Measurements from ENCODE around the gene FYCO1.

FYCO1 gene

GRCh38 chr3:46012246-46012645, 16.6 kb upstream of the FYCO1 start:
- TF ChIP-seq EZH2phosphoT487 (IDR thresholded peaks at IDR 0.05; ENCODE audit: borderline replicate concordance) (no peak), CTCF (conservative IDR thresholded peaks at IDR 0.05; ENCODE audit: low read length) (no peak)
- Histone ChIP-seq H3K79me2 (ENCODE audit: insufficient read depth, low read length) (no peaks in the 10 kb centered on the region), H3K36me3 (ENCODE audit: insufficient read depth, low read length) (no peaks in the 10 kb centered on the region), H2AFZ (ENCODE audit: low read length) (no peak overlapping the region), H4K20me1 (ENCODE audit: insufficient read depth, low read length, poor library complexity, severe bottlenecking) (no peaks in the 10 kb centered on the region), H3F3A (ENCODE audit: low read depth) (no peaks in the 10 kb centered on the region), H3K9me3 (ENCODE audit: insufficient read depth, low read depth, low read length) (no peaks in the 10 kb centered on the region), H3K27me3 (ENCODE audit: insufficient read depth, low read length, poor library complexity, severe bottlenecking) (no peaks in the 10 kb centered on the region), H3K4me3 (ENCODE audit: low read length, poor library complexity, severe bottlenecking) (no peak overlapping the region), H3K9me2 (replicated peaks; ENCODE audit: low read depth, low read length) (no peaks in the 10 kb centered on the region), H3K9ac (ENCODE audit: low read depth, low read length, poor library complexity, severe bottlenecking) (no peak overlapping the region), H3K4me1 (ENCODE audit: insufficient read depth, low read length, poor library complexity, severe bottlenecking) (no peaks in the 10 kb centered on the region), H3K4me2 (ENCODE audit: low read depth, low read length, poor library complexity, severe bottlenecking) (no peak overlapping the region)

GRCh38 chr3:46010519-46011113, 15.0 kb upstream of the FYCO1 start:
- Histone ChIP-seq H3K36me3 (ENCODE audit: insufficient read depth, low read length) (no peaks in the 10 kb centered on the region), H3F3A (ENCODE audit: low read depth) (no peaks in the 10 kb centered on the region), H4K20me1 (ENCODE audit: insufficient read depth, low read length, poor library complexity, severe bottlenecking) (no peaks in the 10 kb centered on the region), H3K9ac (ENCODE audit: low read depth, low read length, poor library complexity, severe bottlenecking) (no peak overlapping the region), H3K4me3 (ENCODE audit: low read length, poor library complexity, severe bottlenecking) (no peak overlapping the region), H3K27me3 (ENCODE audit: insufficient read depth, low read length, poor library complexity, severe bottlenecking) (no peaks in the 10 kb centered on the region), H3K4me2 (ENCODE audit: low read depth, low read length, poor library complexity, severe bottlenecking) (no peak overlapping the region), H3K4me1 (ENCODE audit: insufficient read depth, low read length, poor library complexity, severe bottlenecking) (no peaks in the 10 kb centered on the region), H2AFZ (ENCODE audit: low read length) (no peak overlapping the region), H3K79me2 (ENCODE audit: insufficient read depth, low read length) (no peaks in the 10 kb centered on the region), H3K9me3 (ENCODE audit: insufficient read depth, low read depth, low read length) (no peaks in the 10 kb centered on the region), H3K9me2 (replicated peaks; ENCODE audit: low read depth, low read length) (no peaks in the 10 kb centered on the region)
- no peak for TF ChIP-seq EZH2phosphoT487 (IDR thresholded peaks at IDR 0.05; ENCODE audit: borderline replicate concordance)
- TF ChIP-seq CTCF (conservative IDR thresholded peaks at IDR 0.05; ENCODE audit: low read length) = no peak

- no peaks in the 10 kb centered on the region for H3K4me1 ChIP-seq (ENCODE audit: insufficient read depth, low read length, poor library complexity, severe bottlenecking)
- no peaks in the 10 kb centered on the region for H3K36me3 ChIP-seq (ENCODE audit: insufficient read depth, low read length)
- H3K9me2 ChIP-seq (replicated peaks; ENCODE audit: low read depth, low read length) = no peaks in the 10 kb centered on the region
- no peak overlapping the region for H3K4me3 ChIP-seq (ENCODE audit: low read length, poor library complexity, severe bottlenecking)
- H3K79me2 ChIP-seq (ENCODE audit: insufficient read depth, low read length) = no peaks in the 10 kb centered on the region
- no peak overlapping the region for H3K9ac ChIP-seq (ENCODE audit: low read depth, low read length, poor library complexity, severe bottlenecking)
- H2AFZ ChIP-seq (ENCODE audit: low read length) = no peak overlapping the region
- no peaks in the 10 kb centered on the region for H3K9me3 ChIP-seq (ENCODE audit: insufficient read depth, low read depth, low read length)
- H4K20me1 ChIP-seq (ENCODE audit: insufficient read depth, low read length, poor library complexity, severe bottlenecking) = no peaks in the 10 kb centered on the region
- no peaks in the 10 kb centered on the region for H3K27me3 ChIP-seq (ENCODE audit: insufficient read depth, low read length, poor library complexity, severe bottlenecking)
- no peaks in the 10 kb centered on the region for H3F3A ChIP-seq (ENCODE audit: low read depth)
- TF ChIP-seq CTCF (conservative IDR thresholded peaks at IDR 0.05; ENCODE audit: low read length) (no peak), EZH2phosphoT487 (IDR thresholded peaks at IDR 0.05; ENCODE audit: borderline replicate concordance) (no peak)
- no peak overlapping the region for H3K4me2 ChIP-seq (ENCODE audit: low read depth, low read length, poor library complexity, severe bottlenecking)
These were observed 12.4 kb upstream of the FYCO1 start for GRCh38 chr3:46008058-46008457.
